ENCODE results near the gene SMIM45.

Gene SMIM45

DNA sequence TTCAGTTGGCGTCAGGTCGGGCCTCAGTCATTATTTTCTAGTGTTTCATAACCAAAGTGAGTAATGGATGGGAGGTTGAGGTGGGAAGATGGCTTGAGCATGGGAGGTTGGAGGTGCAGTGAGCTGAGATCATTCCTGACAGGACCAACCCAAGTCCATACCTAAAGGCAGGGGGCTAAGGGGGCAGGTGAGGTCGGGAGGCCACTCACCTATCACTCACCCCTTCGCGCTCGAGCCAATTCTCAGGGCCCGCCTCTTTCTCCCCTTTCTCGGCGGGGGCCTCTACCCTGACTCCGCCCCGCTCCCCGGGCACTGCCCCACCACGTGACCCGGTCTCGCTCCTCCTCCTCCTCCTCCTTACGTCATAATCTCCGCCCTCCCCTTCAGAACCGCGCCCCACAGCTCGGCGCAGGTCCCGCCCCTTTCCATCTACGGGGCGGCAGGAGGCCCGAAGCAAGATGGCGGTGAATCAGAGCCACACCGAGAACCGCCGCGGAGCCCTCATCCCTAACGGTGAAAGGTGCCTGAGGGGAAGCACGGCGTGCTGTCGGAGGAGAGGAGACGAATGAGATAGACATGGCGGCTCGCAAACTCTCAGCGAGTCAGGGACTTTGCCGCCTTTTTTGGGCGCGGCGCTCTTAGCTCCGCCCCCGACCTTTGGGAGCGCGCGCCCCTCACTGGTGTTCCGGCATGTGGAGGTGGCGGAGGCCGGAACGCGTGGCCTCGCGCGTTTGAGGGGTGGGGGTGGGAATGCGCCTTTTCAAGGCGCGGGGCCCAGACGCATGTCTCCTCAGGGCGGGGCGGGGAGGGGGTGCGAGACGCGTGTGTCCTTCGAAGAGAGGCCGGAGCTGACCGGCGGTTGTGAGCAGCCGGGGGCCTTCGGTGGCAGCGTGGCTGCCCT, 46.7 kb downstream of the SMIM45 start, which contains the start of gene WBP2NL:
Gene WBP2NL, plus strand, starts transcription at position 428 of the 901 bp plus-strand sequence. Its CDS starts 31 bp downstream, at position 459.
- DNase-seq = peak in 48 of 51 donors; percentile 16 to 92 (median 73)

DNA sequence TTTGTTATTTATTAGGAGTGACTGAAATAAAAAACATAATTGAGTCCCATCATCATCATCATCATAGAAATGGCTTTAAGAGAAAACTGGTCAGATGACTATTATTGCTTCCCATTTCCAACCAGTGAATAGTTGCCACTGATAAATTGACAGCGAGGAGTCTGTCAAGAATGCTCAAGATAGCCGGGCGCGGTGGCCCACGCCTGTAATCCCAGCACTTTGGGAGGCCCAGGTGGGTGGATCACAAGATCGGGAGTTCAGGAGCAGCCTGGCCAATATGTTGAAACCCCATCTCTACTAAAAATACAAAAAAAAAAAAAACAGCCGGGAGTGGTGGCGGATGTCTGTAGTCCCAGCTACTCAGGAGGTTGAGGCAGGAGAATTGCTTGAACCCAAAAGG, 48.5 kb downstream of the SMIM45 start:
- DNase-seq = no peak

DNA sequence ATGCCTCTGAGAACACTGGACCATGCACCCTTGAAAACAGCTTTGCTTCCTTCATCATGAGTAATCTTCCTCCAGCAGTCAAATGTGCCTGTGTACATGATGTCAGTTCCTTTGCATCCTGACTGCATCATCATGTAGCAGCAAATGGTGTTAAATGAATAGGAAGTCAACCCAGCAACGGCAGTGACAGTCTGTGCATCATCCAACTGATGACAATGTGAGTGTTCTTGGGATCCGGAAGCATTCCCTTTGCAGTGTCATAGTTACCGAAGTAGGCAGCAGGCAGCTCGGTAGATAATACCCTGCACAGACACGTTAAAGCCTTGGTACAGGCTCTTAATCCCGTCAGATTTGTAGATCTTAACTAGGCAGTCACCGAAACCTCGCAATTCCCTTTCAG, 49.2 kb downstream of the SMIM45 start:
- DNase-seq = peak in 1 of 51 donors; percentile 16

DNA sequence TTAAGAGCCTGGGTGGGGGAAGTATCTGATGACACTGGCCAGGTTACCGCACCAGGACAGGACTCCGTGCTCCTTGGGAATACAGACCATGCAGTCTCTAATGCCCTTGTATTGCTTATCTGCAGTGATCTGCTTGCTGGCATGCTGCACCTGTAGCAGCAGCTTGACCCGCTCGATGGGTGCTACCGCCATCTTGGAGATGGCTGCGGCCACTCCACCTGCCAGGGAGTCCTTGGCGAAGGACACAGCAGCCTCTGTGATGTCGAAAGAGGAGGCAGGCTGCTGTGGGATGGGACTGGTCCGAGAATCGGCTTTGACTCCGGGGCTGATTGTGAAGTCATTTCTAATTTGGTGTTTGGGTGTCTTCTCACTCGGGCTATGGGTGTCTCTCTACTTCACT, 49.8 kb downstream of the SMIM45 start:
- DNase-seq = no peak

DNA sequence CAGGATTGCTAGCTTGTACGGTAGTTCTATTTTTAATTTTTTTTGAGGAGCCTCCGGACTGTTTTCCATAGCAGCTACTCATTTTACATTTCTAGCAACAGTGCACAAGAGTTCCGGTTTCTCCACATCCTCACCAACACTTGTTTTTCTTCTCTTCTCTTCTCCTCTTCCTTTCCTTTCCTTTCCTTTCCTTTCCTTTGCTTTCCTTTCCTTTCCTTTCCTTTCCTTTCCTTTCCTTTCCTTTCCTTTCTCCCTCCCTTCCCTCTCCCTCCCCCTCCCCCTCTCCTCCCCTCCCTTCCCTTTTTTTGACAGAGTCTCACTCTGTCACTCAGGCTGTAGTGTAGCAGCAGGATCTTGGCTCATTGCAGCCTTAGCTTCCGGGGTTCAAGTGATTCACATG, 56.0 kb downstream of the SMIM45 start:
- no peak for DNase-seq
